SJSA1 (cell line): Measurements from ENCODE around the gene DPP9. TPM values are rescaled to one million over a fixed set of nuclear protein-coding genes. Genes with fewer than 3 reads are reported as not detected.

Experiments used
- DNase-seq, 2 experiments: peaks; one replicate each; pipeline ENCODE4 v3.0.0-alpha.2; 2015 to 2020; ENCODE audit warnings: low spot score in 2 of 2, low read depth in 1 of 2
- H3K27ac ChIP-seq: fragments of 250-450 bp; sonication (Bioruptor Pico); 2 replicates; pipeline ENCODE4 v1.5.1; 2020; ENCODE audit warnings: mild to moderate bottlenecking, moderate library complexity
- H3K27me3 ChIP-seq: fragments of 250-450 bp; sonication (Bioruptor Pico); replicated peaks from 2 replicates; pipeline ENCODE4 v1.5.1; 2020; ENCODE audit warnings: mild to moderate bottlenecking, moderate library complexity
- H3K36me3 ChIP-seq: fragments of 250-450 bp; sonication (Bioruptor Pico); 2 replicates; pipeline ENCODE4 v1.5.1; 2020; ENCODE audit warnings: mild to moderate bottlenecking
- H3K4me1 ChIP-seq: fragments of 250-450 bp; sonication (Bioruptor Pico); replicated peaks from 2 replicates; pipeline ENCODE4 v1.6.1; 2021; ENCODE audit warnings: mild to moderate bottlenecking
- H3K4me3 ChIP-seq: fragments of 250-450 bp; sonication (Bioruptor Pico); 2 replicates; pipeline ENCODE4 v1.5.1; 2020; ENCODE audit warnings: mild to moderate bottlenecking
- H3K9me3 ChIP-seq: fragments of 250-450 bp; sonication (Bioruptor Pico); replicated peaks from 2 replicates; pipeline ENCODE4 v1.5.1; 2020; ENCODE audit warnings: mild to moderate bottlenecking
- total RNA-seq: library from RNA; depleted of rRNA; stranded (reverse); fragments of >200 nt; shearing (Covaris generic); gene quantifications from 2 replicates; pipeline ENCODE4 v1.2.3, GENCODE V29; 2014

Gene DPP9
- total RNA-seq, 1 experiment from 2014 or later = 60.6 TPM

- H3K36me3 ChIP-seq = peaks cover 91% of the 10 kb centered on the region
- H3K27ac ChIP-seq = no peak overlapping the region
- no peak overlapping the region for H3K4me3 ChIP-seq
- H3K4me1 ChIP-seq = peaks cover 39% of the 10 kb centered on the region
- H3K9me3 ChIP-seq = no peaks in the 10 kb centered on the region
- no peaks in the 10 kb centered on the region for H3K27me3 ChIP-seq
- no peak for DNase-seq
These were observed 12.4 kb downstream of the DPP9 start for GRCh38 chr19:4711211-4711610.

- Histone ChIP-seq H3K27ac (no peak overlapping the region), H3K36me3 (peaks cover 87% of the 10 kb centered on the region)
These were observed 13.4 kb downstream of the DPP9 start for GRCh38 chr19:4710281-4710600.

GRCh38 chr19:4709440-4710280, 14.0 kb downstream of the DPP9 start:
- DNase-seq = no peak
- H3K4me3 ChIP-seq = no peak overlapping the region
- no peak overlapping the region for H3K27ac ChIP-seq
- H3K9me3 ChIP-seq = no peaks in the 10 kb centered on the region
- no peaks in the 10 kb centered on the region for H3K27me3 ChIP-seq
- peaks cover 89% of the 10 kb centered on the region for H3K36me3 ChIP-seq
- peaks cover 38% of the 10 kb centered on the region for H3K4me1 ChIP-seq

More at GRCh38 chr19:4710281-4710600, 13.4 kb downstream of the DPP9 start:
- H3K4me1 ChIP-seq = peaks cover 35% of the 10 kb centered on the region
- H3K4me3 ChIP-seq = no peak overlapping the region
- no peak for DNase-seq
- no peaks in the 10 kb centered on the region for H3K9me3 ChIP-seq
- no peaks in the 10 kb centered on the region for H3K27me3 ChIP-seq

GRCh38 chr19:4707956-4708650, 15.5 kb downstream of the DPP9 start:
- Histone ChIP-seq H3K9me3 (no peaks in the 10 kb centered on the region), H3K36me3 (peaks cover 83% of the 10 kb centered on the region), H3K4me3 (no peak overlapping the region), H3K27ac (no peak overlapping the region), H3K27me3 (no peaks in the 10 kb centered on the region), H3K4me1 (peaks cover 34% of the 10 kb centered on the region)
- DNase-seq = no peak

- no peak for DNase-seq
- no peaks in the 10 kb centered on the region for H3K9me3 ChIP-seq
- H3K27me3 ChIP-seq = no peaks in the 10 kb centered on the region
- no peak overlapping the region for H3K27ac ChIP-seq
- peaks cover 82% of the 10 kb centered on the region for H3K36me3 ChIP-seq
- H3K4me1 ChIP-seq = peaks cover 28% of the 10 kb centered on the region
- no peak overlapping the region for H3K4me3 ChIP-seq
These were observed 16.3 kb downstream of the DPP9 start for GRCh38 chr19:4707322-4707721.

- no peaks in the 10 kb centered on the region for H3K27me3 ChIP-seq
- no peak overlapping the region for H3K27ac ChIP-seq
These were observed 18.1 kb downstream of the DPP9 start for GRCh38 chr19:4705413-4706131.

GRCh38 chr19:4704317-4704673, 19.3 kb downstream of the DPP9 start:
- peaks cover 82% of the 10 kb centered on the region for H3K36me3 ChIP-seq
- peak overlapping the region; percentile 53 for H3K27ac ChIP-seq
- no peaks in the 10 kb centered on the region for H3K9me3 ChIP-seq
- no peak overlapping the region for H3K4me3 ChIP-seq
- no peaks in the 10 kb centered on the region for H3K27me3 ChIP-seq
- H3K4me1 ChIP-seq = peaks cover 22% of the 10 kb centered on the region
- peak; percentile 66 to 82 for DNase-seq

More at GRCh38 chr19:4705413-4706131, 18.1 kb downstream of the DPP9 start:
- no peak for DNase-seq
- H3K36me3 ChIP-seq = peaks cover 82% of the 10 kb centered on the region
- peaks cover 28% of the 10 kb centered on the region for H3K4me1 ChIP-seq
- no peaks in the 10 kb centered on the region for H3K9me3 ChIP-seq
- H3K4me3 ChIP-seq = no peak overlapping the region

- no peak overlapping the region for H3K4me3 ChIP-seq
- H3K36me3 ChIP-seq = peaks cover 81% of the 10 kb centered on the region
- H3K4me1 ChIP-seq = peaks cover 22% of the 10 kb centered on the region
- H3K27ac ChIP-seq = peak overlapping the region; percentile 53
- no peak for DNase-seq
- H3K9me3 ChIP-seq = no peaks in the 10 kb centered on the region
- H3K27me3 ChIP-seq = no peaks in the 10 kb centered on the region
These were observed 19.8 kb downstream of the DPP9 start for GRCh38 chr19:4703671-4704316.

- Histone ChIP-seq H3K36me3 (peaks cover 81% of the 10 kb centered on the region), H3K27me3 (no peaks in the 10 kb centered on the region), H3K27ac (no peak overlapping the region), H3K9me3 (no peaks in the 10 kb centered on the region), H3K4me1 (peaks cover 27% of the 10 kb centered on the region), H3K4me3 (no peak overlapping the region)
- no peak for DNase-seq
These were observed 20.9 kb downstream of the DPP9 start for GRCh38 chr19:4702764-4703163.

GRCh38 chr19:4701557-4701956, 22.1 kb downstream of the DPP9 start:
- H3K36me3 ChIP-seq = peaks cover 83% of the 10 kb centered on the region
- H3K9me3 ChIP-seq = no peaks in the 10 kb centered on the region

GRCh38 chr19:4700693-4700970, 23.0 kb downstream of the DPP9 start:
- Histone ChIP-seq H3K27me3 (no peaks in the 10 kb centered on the region), H3K9me3 (no peaks in the 10 kb centered on the region), H3K4me3 (no peak overlapping the region), H3K27ac (no peak overlapping the region), H3K4me1 (peaks cover 45% of the 10 kb centered on the region), H3K36me3 (peaks cover 86% of the 10 kb centered on the region)
- DNase-seq = no peak

More at GRCh38 chr19:4701557-4701956, 22.1 kb downstream of the DPP9 start:
- no peaks in the 10 kb centered on the region for H3K27me3 ChIP-seq
- no peak overlapping the region for H3K4me3 ChIP-seq
- no peak overlapping the region for H3K27ac ChIP-seq
- DNase-seq = no peak
- peaks cover 39% of the 10 kb centered on the region for H3K4me1 ChIP-seq

- Histone ChIP-seq H3K36me3 (peaks cover 86% of the 10 kb centered on the region), H3K9me3 (no peaks in the 10 kb centered on the region), H3K4me3 (no peak overlapping the region), H3K4me1 (peaks cover 44% of the 10 kb centered on the region), H3K27ac (no peak overlapping the region), H3K27me3 (no peaks in the 10 kb centered on the region)
- DNase-seq = no peak
These were observed 23.6 kb downstream of the DPP9 start for GRCh38 chr19:4699826-4700692.

- H3K4me3 ChIP-seq = no peak overlapping the region
- H3K4me1 ChIP-seq = peaks cover 45% of the 10 kb centered on the region
- H3K27me3 ChIP-seq = no peaks in the 10 kb centered on the region
- no peaks in the 10 kb centered on the region for H3K9me3 ChIP-seq
- DNase-seq = no peak
- peaks cover 94% of the 10 kb centered on the region for H3K36me3 ChIP-seq
- H3K27ac ChIP-seq = peak overlapping the region; percentile 42
These were observed 26.3 kb downstream of the DPP9 start for GRCh38 chr19:4697304-4697703.
